IMR-90 (cell line): Measurements from ENCODE around the gene RPN2. TPM values are rescaled to one million over a fixed set of nuclear protein-coding genes. Genes with fewer than 3 reads are reported as not detected.

Experiments used
- ATAC-seq: fragments of 200-7000 bp; cut with Tn5 transposase; 2 replicates; pipeline ENCODE4 v1.9.1; 2020; ENCODE audit warnings: low read depth, mild to moderate bottlenecking, moderate library complexity
- BruUV-seq: library from RNA; stranded (reverse); fragments of 400-500 nt; replicated peaks from 2 replicates; lab custom pipeline; 2021; lab: Mats Ljungman, UMichigan
- CTCF ChIA-PET: fragments of 300-600 bp; formaldehyde crosslinking; extraction: SDS; loops from one replicate; lab custom pipeline; 2021; ENCODE audit warnings: antibody characterized with exemption; lab: Yijun Ruan, JAX
- POLR2A ChIA-PET: fragments of 300-600 bp; sonication (Branson Sonifier 250); formaldehyde crosslinking; loops from one replicate; lab custom pipeline; 2022; ENCODE audit warnings: antibody characterized with exemption; ENCODE audit not compliant: unreplicated experiment; lab: Charles Lee
- DNase-seq: peaks from one replicate; pipeline ENCODE4 v3.0.0; 2013
- H2AFZ ChIP-seq: replicated peaks from 2 replicates; pipeline ENCODE3; 2013; ENCODE audit warnings: low read length, mild to moderate bottlenecking; ENCODE audit not compliant: poor library complexity
- H2AK5ac ChIP-seq: 2 replicates; pipeline ENCODE4 v1.6.1; 2013; ENCODE audit warnings: low read depth, low read length, inconsistent platforms
- H2AK9ac ChIP-seq: replicated peaks from 2 replicates; pipeline ENCODE3; 2013; ENCODE audit warnings: mild to moderate bottlenecking, low read depth, low read length, moderate library complexity; ENCODE audit not compliant: poor library complexity
- H2BK120ac ChIP-seq: 2 replicates; pipeline ENCODE4 v1.6.1; 2013; ENCODE audit warnings: low read depth, low read length, inconsistent platforms
- H2BK15ac ChIP-seq: 3 replicates; pipeline ENCODE4 v1.6.1; 2013; ENCODE audit warnings: low read depth, low read length, inconsistent platforms
- H2BK20ac ChIP-seq: 2 replicates; pipeline ENCODE4 v1.6.1; 2013; ENCODE audit warnings: low read depth, mild to moderate bottlenecking, inconsistent platforms, low read length, moderate library complexity
- H2BK5ac ChIP-seq: 2 replicates; pipeline ENCODE4 v1.6.1; 2013; ENCODE audit warnings: mild to moderate bottlenecking, low read depth, low read length, inconsistent platforms; ENCODE audit not compliant: poor library complexity, severe bottlenecking
- H3K14ac ChIP-seq: replicated peaks from 2 replicates; pipeline ENCODE4 v1.6.1; 2013; ENCODE audit warnings: low read depth, low read length, inconsistent platforms
- H3K18ac ChIP-seq: 2 replicates; pipeline ENCODE4 v1.6.1; 2013; ENCODE audit warnings: low read depth, low read length, control low read depth
- H3K23ac ChIP-seq: 2 replicates; pipeline ENCODE4 v1.6.1; 2013; ENCODE audit warnings: low read depth, low read length, inconsistent platforms
- H3K27ac ChIP-seq: 2 replicates; pipeline ENCODE4 v1.5.1; 2013; ENCODE audit warnings: mild to moderate bottlenecking, control low read depth, low read length; ENCODE audit not compliant: insufficient read depth
- H3K27me3 ChIP-seq: 2 replicates; pipeline ENCODE4 v1.6.1; 2013; ENCODE audit warnings: low read length; ENCODE audit not compliant: control insufficient read depth, insufficient read depth
- H3K36me3 ChIP-seq: 2 replicates; pipeline ENCODE4 v1.6.1; 2013; ENCODE audit warnings: low read length, mixed read lengths; ENCODE audit not compliant: control insufficient read depth, insufficient read depth
- H3K4ac ChIP-seq: 2 replicates; pipeline ENCODE4 v1.6.1; 2013; ENCODE audit warnings: low read depth, low read length, inconsistent platforms
- H3K4me1 ChIP-seq: 2 replicates; pipeline ENCODE4 v1.6.1; 2013; ENCODE audit warnings: low read length, mixed read lengths; ENCODE audit not compliant: control insufficient read depth, insufficient read depth
- H3K4me2 ChIP-seq: 2 replicates; pipeline ENCODE4 v1.6.1; 2013; ENCODE audit warnings: low read depth, mild to moderate bottlenecking, control low read depth, low read length, moderate library complexity
- H3K4me3 ChIP-seq: 2 replicates; pipeline ENCODE4 v1.5.1; 2013; ENCODE audit warnings: low read depth, mild to moderate bottlenecking, control low read depth, low read length, moderate library complexity; ENCODE audit not compliant: insufficient read depth
- H3K56ac ChIP-seq: 2 replicates; pipeline ENCODE4 v1.6.1; 2013; ENCODE audit warnings: low read length, inconsistent platforms; ENCODE audit not compliant: insufficient read depth; ENCODE audit errors: extremely low read depth
- H3K79me1 ChIP-seq, 2 experiments: 2 replicates each; pipeline ENCODE4 v1.6.1; 2013; ENCODE audit warnings: low read length in 2 of 2, inconsistent platforms in 1 of 2, low read depth in 1 of 2
- H3K9ac ChIP-seq: 2 replicates; pipeline ENCODE4 v1.6.1; 2013; ENCODE audit warnings: low read depth, low read length, control low read depth
- H3K9me1 ChIP-seq: 2 replicates; pipeline ENCODE4 v1.6.1; 2013; ENCODE audit warnings: low read length, inconsistent platforms; ENCODE audit not compliant: insufficient read depth
- H3K9me3 ChIP-seq: 2 replicates; pipeline ENCODE4 v1.6.1; 2013; ENCODE audit warnings: low read length; ENCODE audit not compliant: control insufficient read depth, insufficient read depth
- H4K20me1 ChIP-seq: 2 replicates; pipeline ENCODE4 v1.6.1; 2013; ENCODE audit warnings: low read length, inconsistent platforms; ENCODE audit not compliant: insufficient read depth
- H4K5ac ChIP-seq: 2 replicates; pipeline ENCODE4 v1.6.1; 2013; ENCODE audit warnings: mild to moderate bottlenecking, low read depth, low read length, control low read depth
- H4K8ac ChIP-seq, 2 experiments: 2 replicates each; pipeline ENCODE4 v1.6.1; 2013; ENCODE audit warnings: low read depth in 2 of 2, low read length in 2 of 2, control low read depth in 1 of 2, inconsistent platforms in 1 of 2
- H4K91ac ChIP-seq: 2 replicates; pipeline ENCODE4 v1.6.1; 2013; ENCODE audit warnings: low read depth, low read length, inconsistent platforms; ENCODE audit not compliant: insufficient read depth
- BHLHE40 ChIP-seq: fragments of 150-350 bp; IDR thresholded peaks from 2 replicates; pipeline ENCODE4 v1.6.1; 2016; ENCODE audit warnings: mild to moderate bottlenecking, low read depth, low read length
- CEBPB ChIP-seq: IDR thresholded peaks from 2 replicates; pipeline ENCODE4 v1.6.1; 2012; ENCODE audit warnings: low read depth, low read length, improper control_type of control experiment
- CHD1 ChIP-seq: IDR thresholded peaks from 2 replicates; pipeline ENCODE4 v1.6.1; 2012; ENCODE audit warnings: low read depth, low read length, improper control_type of control experiment
- CTCF ChIP-seq: conservative IDR thresholded peaks from 2 replicates; pipeline ENCODE4 v1.5.1; 2012; ENCODE audit warnings: mild to moderate bottlenecking, low read depth, low read length, improper control_type of control experiment
- ELK1 ChIP-seq: fragments of 150-350 bp; IDR thresholded peaks from 2 replicates; pipeline ENCODE4 v1.6.1; 2016; ENCODE audit warnings: low read depth, mild to moderate bottlenecking, low read length, moderate library complexity, borderline replicate concordance
- FOS ChIP-seq: fragments of 150-350 bp; IDR thresholded peaks from 2 replicates; pipeline ENCODE4 v1.6.1; 2016; ENCODE audit warnings: low read depth, low read length
- MAFK ChIP-seq: IDR thresholded peaks from 2 replicates; pipeline ENCODE4 v1.6.1; 2012; ENCODE audit warnings: low read depth, low read length, improper control_type of control experiment
- MAZ ChIP-seq: IDR thresholded peaks from 2 replicates; pipeline ENCODE4 v1.6.1; 2012; ENCODE audit warnings: low read depth, mild to moderate bottlenecking, low read length, improper control_type of control experiment, moderate library complexity, borderline replicate concordance
- MXI1 ChIP-seq: IDR thresholded peaks from 2 replicates; pipeline ENCODE4 v1.6.1; 2012; ENCODE audit warnings: low read depth, mild to moderate bottlenecking, low read length, moderate library complexity, borderline replicate concordance
- NFE2L2 ChIP-seq: fragments of 150-350 bp; IDR thresholded peaks from 2 replicates; pipeline ENCODE4 v1.6.1; 2016; ENCODE audit warnings: low read depth, mild to moderate bottlenecking, low read length
- POLR2A ChIP-seq: IDR thresholded peaks from 2 replicates; pipeline ENCODE4 v1.6.1; 2012; ENCODE audit warnings: mild to moderate bottlenecking, low read depth, low read length
- RAD21 ChIP-seq: IDR thresholded peaks from 2 replicates; pipeline ENCODE4 v1.6.1; 2012; ENCODE audit warnings: low read length, improper control_type of control experiment
- RCOR1 ChIP-seq: IDR thresholded peaks from 2 replicates; pipeline ENCODE4 v1.6.1; 2012; ENCODE audit warnings: mild to moderate bottlenecking, low read length, improper control_type of control experiment; ENCODE audit not compliant: insufficient replicate concordance
- RFX5 ChIP-seq: IDR thresholded peaks from 2 replicates; pipeline ENCODE4 v1.8.0; 2012; ENCODE audit warnings: low read depth, mild to moderate bottlenecking, low read length, moderate library complexity
- SMC3 ChIP-seq: fragments of 150-350 bp; IDR thresholded peaks from 2 replicates; pipeline ENCODE4 v1.6.1; 2016; ENCODE audit warnings: low read depth, mild to moderate bottlenecking, antibody characterized with exemption, low read length, moderate library complexity
- USF2 ChIP-seq: fragments of 150-350 bp; IDR thresholded peaks from 2 replicates; pipeline ENCODE4 v1.6.1; 2017; ENCODE audit warnings: mild to moderate bottlenecking, antibody characterized with exemption, low read length, low read depth
- WGBS, 2 experiments: methylation state at CpG; one replicate each; pipeline versions ENCODE4 v1.1.5 to v1.1.7; 2013; ENCODE audit warnings: missing lambda C conversion rate in 2 of 2; ENCODE audit not compliant: insufficient read length in 1 of 2; ENCODE audit errors: extremely low coverage in 2 of 2; 5-methylcytosine and 5-hydroxymethylcytosine counted together
- dilution Hi-C: fragments of 300-500 bp; cut with HindIII; formaldehyde crosslinking; loops from one replicate; pipeline ENCODE4 v1.14.3; 2018; ENCODE audit warnings: low sequenced_read_pairs; ENCODE audit not compliant: unreplicated experiment
- in situ Hi-C: fragments of 300-500 bp; cut with MboI; formaldehyde crosslinking; loops from 3 replicates; pipeline ENCODE4 v1.14.3; 2019; ENCODE audit warnings: low sequenced_read_pairs, inconsistent platforms, mixed read lengths
- intact Hi-C: fragments of 100-400 bp; cut with micrococcal nuclease; formaldehyde crosslinking; loops from 2 replicates; pipeline ENCODE4 v1.10.0; 2022
- polyA plus RNA-seq, 3 experiments: library from polyadenylated mRNA; depleted of rRNA; stranded (reverse); fragments of >200 nt; gene quantifications; 2 replicates each; pipeline ENCODE4 v1.2.3, GENCODE V29; 2012; ENCODE audit warnings: low replicate concordance in 1 of 3
- total RNA-seq: library from RNA; depleted of rRNA; stranded (reverse); fragments of >200 nt; gene quantifications from 2 replicates; pipeline ENCODE4 v1.2.3, GENCODE V29; 2012

The RPN2 gene
- total and polyA plus RNA-seq, 2 of the 4 experiments (the other 2 are of a cell fraction): 305 to 481 TPM

- no peak overlapping the region for H4K8ac ChIP-seq
- no peak overlapping the region for H3K56ac ChIP-seq
- H3K9me1 ChIP-seq: no peaks in the 10 kb centered on the region
- no peak overlapping the region for H3K4me3 ChIP-seq
- no peak overlapping the region for H2BK5ac ChIP-seq
- H4K20me1 ChIP-seq: no peaks in the 10 kb centered on the region
- in situ Hi-C loops: loop anchor here (25.0 kb wide), 1 partner anchor 1129 kb away; no protein-coding TSS in a partner anchor
- TF ChIP-seq SMC3: no peak
- no peak for TF ChIP-seq POLR2A
- no peak for TF ChIP-seq NFE2L2
- TF ChIP-seq RCOR1: no peak
- TF ChIP-seq MAZ: no peak
- TF ChIP-seq MAFK: no peak
- no peak for TF ChIP-seq USF2
- TF ChIP-seq RAD21: no peak
- TF ChIP-seq CTCF: no peak
- no peak for TF ChIP-seq BHLHE40
- no peak for TF ChIP-seq CEBPB
- no peak for TF ChIP-seq MXI1
- no peak for TF ChIP-seq CHD1
- TF ChIP-seq FOS: no peak
- no peak for TF ChIP-seq RFX5
- no peak for TF ChIP-seq ELK1
- H3K9ac ChIP-seq: no peak overlapping the region
- no peak for ATAC-seq
- DNase-seq: no peak
- ChIA-PET POLR2A (no interaction called here), CTCF (no interaction called here)
- H3K36me3 ChIP-seq: no peaks in the 10 kb centered on the region
- no peak overlapping the region for H4K91ac ChIP-seq
- H3K4ac ChIP-seq: no peak overlapping the region
- dilution Hi-C loops: no loop called here
- no peaks in the 10 kb centered on the region for H3K79me1 ChIP-seq
- H3K4me2 ChIP-seq: no peak overlapping the region
- H3K27me3 ChIP-seq: peaks cover 57% of the 10 kb centered on the region
- intact Hi-C loops: no loop called here
- no peak overlapping the region for H3K18ac ChIP-seq
- no TSS peak for BruUV-seq
- H2AK9ac ChIP-seq: no peak overlapping the region
- no peak overlapping the region for H3K14ac ChIP-seq
- no peak overlapping the region for H3K27ac ChIP-seq
- H2AK5ac ChIP-seq: no peak overlapping the region
- WGBS, 2 experiments: 71% methylated on average over 1 of the region's 9 CpGs; no CpG with 5 or more reads in 1 of the 2 experiments
- no peak overlapping the region for H2AFZ ChIP-seq
- H3K4me1 ChIP-seq: no peaks in the 10 kb centered on the region
- H2BK15ac ChIP-seq: no peak overlapping the region
- no peak overlapping the region for H3K23ac ChIP-seq
- H3K9me3 ChIP-seq: peaks cover 6% of the 10 kb centered on the region
- H4K5ac ChIP-seq: no peak overlapping the region
- no peak overlapping the region for H2BK20ac ChIP-seq
- no peak overlapping the region for H2BK120ac ChIP-seq
These were observed 78.9 kb downstream of the RPN2 start for GRCh38 chr20:37257988-37258387.
